ENCODE measurements around the gene CD209. TPM values are rescaled to one million over a fixed set of nuclear protein-coding genes. Genes with fewer than 3 reads are reported as not detected.

Gene CD209
- total and polyA plus RNA-seq, 12 donors, result 0.67 to 50.6 (median 14.8) TPM

GRCh38 chr19:7691497-7691896 is 55.8 kb downstream of the CD209 start:
- Histone ChIP-seq H3K27ac (no peak overlapping the region), H3K4me3 (no peak overlapping the region), H3K36me3 (replicated peaks in 1 of 2) (no peaks in the 10 kb centered on the region), H3K4me1 (replicated peaks in 1 of 2) (no peaks in the 10 kb centered on the region), H3K27me3 (no peaks in the 10 kb centered on the region), H3K9me3 (replicated peaks in 1 of 3) (no peaks in the 10 kb centered on the region)
- TF ChIP-seq CTCF (IDR thresholded peaks at IDR 0.05), result no peak
- no peak for TF ChIP-seq POLR2A (IDR thresholded peaks at IDR 0.05)
- no peak for DNase-seq
- intact Hi-C loops (cut with DNase I), result no loop called here

GRCh38 chr19:7690779-7691258 is 56.5 kb downstream of the CD209 start:
- Histone ChIP-seq H3K36me3 (replicated peaks in 1 of 2) (no peaks in the 10 kb centered on the region), H3K4me1 (replicated peaks in 1 of 2) (no peaks in the 10 kb centered on the region), H3K4me3 (no peak overlapping the region), H3K27me3 (no peaks in the 10 kb centered on the region), H3K27ac (no peak overlapping the region), H3K9me3 (replicated peaks in 1 of 3) (no peaks in the 10 kb centered on the region)
- TF ChIP-seq POLR2A (IDR thresholded peaks at IDR 0.05) (no peak), CTCF (IDR thresholded peaks at IDR 0.05) (no peak)
- WGBS, 4 donors, result 80 to 85% (median 83%) methylated on average over 7 to 8 of the region's 8 CpGs
- intact Hi-C loops (cut with DNase I), result no loop called here
- no peak for DNase-seq

Other genes starting within 250 kb of the CD209 start
- 100 to 1,000 TPM in 5 of 9 donors, 10 to 100 TPM in 4; 12.8 to 113 (median 101) TPM for gene ZNF358, start 231.4 kb downstream of the CD209 start, total RNA-seq
- gene ZNF358, start 231.4 kb downstream of the CD209 start, polyA plus RNA-seq, result 100 to 1,000 TPM in 2 of 3 donors, 10 to 100 TPM in 1; 30.3 to 197 (median 148) TPM
- 10 to 100 TPM in 8 of 9 donors, 1 to 10 TPM in 1; 6.0 to 100.0 (median 49.4) TPM for gene MCOLN1, start 224.9 kb downstream of the CD209 start, total RNA-seq
- 100 to 1,000 TPM in 1 of 3 donors, 10 to 100 TPM in 2; 23.0 to 212 (median 71.4) TPM for gene MCOLN1, start 224.9 kb downstream of the CD209 start, polyA plus RNA-seq
- gene PNPLA6, start 211.8 kb downstream of the CD209 start, total RNA-seq, result 100 to 1,000 TPM in 5 of 9 donors, 10 to 100 TPM in 4; 23.7 to 257 (median 113) TPM
- 100 to 1,000 TPM in 2 of 3 donors, 10 to 100 TPM in 1; 25.7 to 264 (median 110) TPM for gene PNPLA6, start 211.8 kb downstream of the CD209 start, polyA plus RNA-seq
- 10 to 100 TPM in 1 of 9 donors, 1 to 10 TPM in 7, under 1 TPM in 1; 0.61 to 10.0 (median 5.2) TPM for gene CAMSAP3, start 151.7 kb downstream of the CD209 start, total RNA-seq
- gene CAMSAP3, start 151.7 kb downstream of the CD209 start, polyA plus RNA-seq, result 10 to 100 TPM in 1 of 3 donors, 1 to 10 TPM in 2; 1.7 to 18.9 (median 7.0) TPM
- 10 to 100 TPM; 18.2 to 51.5 (median 43.7) TPM for gene XAB2, start 118.0 kb downstream of the CD209 start, total RNA-seq
- 100 to 1,000 TPM in 1 of 3 donors, 10 to 100 TPM in 1, 1 to 10 TPM in 1; 7.1 to 121 (median 81.2) TPM for gene XAB2, start 118.0 kb downstream of the CD209 start, polyA plus RNA-seq
- 100 to 1,000 TPM in 5 of 9 donors, 10 to 100 TPM in 3, 1 to 10 TPM in 1; 3.7 to 155 (median 102) TPM for gene PET100, start 117.7 kb downstream of the CD209 start, total RNA-seq
- 100 to 1,000 TPM in 2 of 3 donors, 10 to 100 TPM in 1; 80.0 to 655 (median 537) TPM for gene PET100, start 117.7 kb downstream of the CD209 start, polyA plus RNA-seq
- 1 to 10 TPM in 5 of 9 donors, under 1 TPM in 1, not detected in 3; 0.92 to 3.2 (median 1.7) TPM for gene PCP2, start 113.8 kb downstream of the CD209 start, total RNA-seq
- gene PCP2, start 113.8 kb downstream of the CD209 start, polyA plus RNA-seq, result 1 to 10 TPM in 2 of 3 donors, not detected in 1; 5.1 to 7.4 TPM
- gene STXBP2, start 110.4 kb downstream of the CD209 start, total RNA-seq, result 10 to 100 TPM; 12.2 to 90.8 (median 40.1) TPM
- 100 to 1,000 TPM in 1 of 3 donors, 10 to 100 TPM in 2; 15.5 to 121 (median 53.7) TPM for gene STXBP2, start 110.4 kb downstream of the CD209 start, polyA plus RNA-seq
- 1 to 10 TPM in 1 of 9 donors, under 1 TPM in 4, not detected in 4; 0.54 to 3.9 (median 0.74) TPM for gene RETN, start 78.5 kb downstream of the CD209 start, total RNA-seq
- 10 to 100 TPM in 2 of 3 donors, not detected in 1; 15.2 to 42.9 TPM for gene RETN, start 78.5 kb downstream of the CD209 start, polyA plus RNA-seq
- 1 to 10 TPM in 1 of 9 donors, under 1 TPM in 6, not detected in 2; 0.26 to 1.9 (median 0.56) TPM for gene MCEMP1, start 70.4 kb downstream of the CD209 start, total RNA-seq
- 1 to 10 TPM in 1 of 3 donors, under 1 TPM in 2; 0.47 to 1.4 (median 0.48) TPM for gene MCEMP1, start 70.4 kb downstream of the CD209 start, polyA plus RNA-seq
- 100 to 1,000 TPM in 8 of 9 donors, 10 to 100 TPM in 1; 85.3 to 227 (median 145) TPM for gene TRAPPC5, start 66.7 kb downstream of the CD209 start, total RNA-seq
- gene TRAPPC5, start 66.7 kb downstream of the CD209 start, polyA plus RNA-seq, result 100 to 1,000 TPM in 2 of 3 donors, 1 to 10 TPM in 1; 5.6 to 502 (median 471) TPM
- gene FCER2, start 45.4 kb downstream of the CD209 start, total RNA-seq, result under 1 TPM in 5 of 9 donors, not detected in 4; 0.28 to 0.61 (median 0.42) TPM
- gene FCER2, start 45.4 kb downstream of the CD209 start, polyA plus RNA-seq, result 1 to 10 TPM in 1 of 3 donors, under 1 TPM in 1, not detected in 1; 0.54 to 2.6 TPM
- gene CLEC4G, start 15.4 kb downstream of the CD209 start, total RNA-seq, result 1 to 10 TPM in 1 of 9 donors, under 1 TPM in 4, not detected in 4; 0.54 to 1.5 (median 0.83) TPM
- 1 to 10 TPM in 2 of 3 donors, under 1 TPM in 1; 0.26 to 2.2 (median 1.8) TPM for gene CLEC4G, start 15.4 kb downstream of the CD209 start, polyA plus RNA-seq
- gene CLEC4M, start 15.7 kb upstream of the CD209 start, total RNA-seq, result 10 to 100 TPM in 1 of 9 donors, 1 to 10 TPM in 3, under 1 TPM in 4, not detected in 1; 0.37 to 91.6 (median 2.6) TPM
- 1 to 10 TPM in 1 of 3 donors, under 1 TPM in 2; 0.67 to 3.9 (median 0.88) TPM for gene CLEC4M, start 15.7 kb upstream of the CD209 start, polyA plus RNA-seq
- 10 to 100 TPM in 8 of 9 donors, 1 to 10 TPM in 1; 8.8 to 22.2 (median 20.6) TPM for gene EVI5L, start 82.7 kb upstream of the CD209 start, total RNA-seq
- 10 to 100 TPM in 2 of 3 donors, 1 to 10 TPM in 1; 9.5 to 20.8 (median 14.9) TPM for gene EVI5L, start 82.7 kb upstream of the CD209 start, polyA plus RNA-seq
- gene PRR36, start 126.9 kb upstream of the CD209 start, total RNA-seq, result 1 to 10 TPM in 4 of 9 donors, under 1 TPM in 4, not detected in 1; 0.22 to 5.2 (median 1.0) TPM
- gene PRR36, start 126.9 kb upstream of the CD209 start, polyA plus RNA-seq, result 1 to 10 TPM in 2 of 3 donors, under 1 TPM in 1; 0.51 to 4.6 (median 1.5) TPM
- 10 to 100 TPM in 7 of 9 donors, 1 to 10 TPM in 1, under 1 TPM in 1; 0.67 to 22.9 (median 11.8) TPM for gene LRRC8E, start 141.0 kb upstream of the CD209 start, total RNA-seq
- gene LRRC8E, start 141.0 kb upstream of the CD209 start, polyA plus RNA-seq, result 10 to 100 TPM in 1 of 3 donors, 1 to 10 TPM in 2; 2.4 to 11.4 (median 3.1) TPM
- gene MAP2K7, start 156.3 kb upstream of the CD209 start, total RNA-seq, result 10 to 100 TPM in 6 of 9 donors, 1 to 10 TPM in 3; 6.8 to 41.2 (median 19.4) TPM
- 100 to 1,000 TPM in 1 of 3 donors, 10 to 100 TPM in 1, 1 to 10 TPM in 1; 7.5 to 110 (median 21.7) TPM for gene MAP2K7, start 156.3 kb upstream of the CD209 start, polyA plus RNA-seq
- 1 to 10 TPM in 3 of 9 donors, under 1 TPM in 3, not detected in 3; 0.23 to 7.0 (median 1.4) TPM for gene TGFBR3L, start 167.3 kb upstream of the CD209 start, total RNA-seq
- gene TGFBR3L, start 167.3 kb upstream of the CD209 start, polyA plus RNA-seq, result 1 to 10 TPM in 2 of 3 donors, under 1 TPM in 1; 0.62 to 3.3 (median 1.2) TPM
- gene SNAPC2, start 172.8 kb upstream of the CD209 start, total RNA-seq, result 10 to 100 TPM; 12.7 to 38.2 (median 22.1) TPM
- gene SNAPC2, start 172.8 kb upstream of the CD209 start, polyA plus RNA-seq, result 10 to 100 TPM in 2 of 3 donors, 1 to 10 TPM in 1; 8.2 to 20.7 (median 16.0) TPM
- gene CTXN1, start 178.6 kb upstream of the CD209 start, total RNA-seq, result 10 to 100 TPM in 5 of 9 donors, 1 to 10 TPM in 4; 1.3 to 17.9 (median 10.6) TPM
- 10 to 100 TPM in 2 of 3 donors, not detected in 1; 10.4 to 12.2 TPM for gene CTXN1, start 178.6 kb upstream of the CD209 start, polyA plus RNA-seq
- 10 to 100 TPM; 48.1 to 88.2 (median 58.9) TPM for gene TIMM44, start 196.1 kb upstream of the CD209 start, total RNA-seq
- gene TIMM44, start 196.1 kb upstream of the CD209 start, polyA plus RNA-seq, result 100 to 1,000 TPM in 2 of 3 donors, 10 to 100 TPM in 1; 58.3 to 218 (median 183) TPM